ENCODE measurements around the gene LDLRAD4.

GRCh38 chr18:13178976-13179375 is 39.6 kb upstream of the LDLRAD4 start:
- no peak for TF ChIP-seq GATA2 (IDR thresholded peaks at IDR 0.05; ENCODE audit: low read depth, low read length)
- TF ChIP-seq GATA3 (IDR thresholded peaks at IDR 0.05; ENCODE audit: low read depth, low read length), result no peak
